GM12801 (cell line): ENCODE data around the gene SDK1.

Experiments used
- CTCF ChIP-seq: IDR thresholded peaks from one replicate; pipeline ENCODE4 v1.5.1; 2011; ENCODE audit warnings: control low read depth; ENCODE audit not compliant: insufficient read length; ENCODE audit errors: extremely low read depth

The SDK1 gene

DNA sequence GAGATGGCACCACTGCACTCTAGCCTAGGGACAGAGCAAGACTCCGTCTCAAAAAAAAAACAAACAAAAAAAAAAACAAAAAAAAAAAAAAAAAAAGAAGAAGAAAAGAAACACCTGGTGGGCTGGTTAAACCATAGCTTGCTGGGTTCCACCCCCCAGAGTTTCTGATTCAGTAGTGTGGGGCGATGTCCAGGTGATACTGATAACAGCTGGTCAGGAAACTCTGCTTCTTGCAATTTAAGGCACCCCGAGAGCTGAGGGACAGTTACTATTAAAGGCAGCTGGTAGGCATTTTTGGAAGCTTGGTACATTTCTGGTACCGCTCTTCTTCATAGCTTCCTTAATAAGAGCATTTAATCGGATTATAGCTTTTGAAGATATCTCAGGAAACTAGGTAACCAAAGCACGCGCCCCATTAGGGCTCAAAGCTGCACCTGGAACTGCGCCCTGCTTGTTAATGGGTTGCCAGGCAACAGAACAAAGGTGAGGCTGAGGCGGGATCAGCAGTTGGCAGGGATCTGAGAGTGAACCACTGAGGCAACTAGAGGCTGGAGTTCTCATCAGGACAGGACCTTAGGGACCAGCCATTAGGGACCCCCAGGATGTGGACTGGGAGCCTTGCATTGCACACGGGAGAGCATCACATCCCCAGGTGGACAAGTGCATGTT is 6.5 kb upstream of the SDK1 start:
- TF ChIP-seq CTCF, result no peak

GRCh38 chr7:3297105-3297819 is 3.8 kb upstream of the SDK1 start:
- no peak for TF ChIP-seq CTCF

DNA sequence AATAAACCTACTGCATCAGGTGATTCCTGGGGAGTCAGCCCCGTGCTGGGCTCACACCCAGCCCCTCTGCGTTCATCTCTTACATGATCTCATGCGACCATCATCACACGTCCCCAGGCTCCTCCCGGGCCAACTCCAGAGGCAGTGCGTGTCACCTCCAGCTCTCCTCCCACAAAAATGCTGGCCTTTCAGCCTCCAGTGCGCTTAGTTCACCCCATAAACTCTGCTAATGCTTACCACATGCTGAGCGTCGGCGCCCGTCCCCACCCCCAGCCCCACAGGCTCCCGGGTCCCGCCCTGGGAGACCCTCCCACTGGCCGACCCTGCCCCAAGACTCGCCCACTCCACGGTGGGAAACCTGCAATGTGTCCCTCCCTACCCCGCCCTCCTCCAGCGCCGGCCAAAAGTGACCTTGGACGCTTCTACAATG is 816 bp upstream of the SDK1 start:
- TF ChIP-seq CTCF, result no peak

- TF ChIP-seq CTCF, result no peak
Observed at GRCh38 chr7:3301449-3301731, 338 bp downstream of the SDK1 start.

DNA sequence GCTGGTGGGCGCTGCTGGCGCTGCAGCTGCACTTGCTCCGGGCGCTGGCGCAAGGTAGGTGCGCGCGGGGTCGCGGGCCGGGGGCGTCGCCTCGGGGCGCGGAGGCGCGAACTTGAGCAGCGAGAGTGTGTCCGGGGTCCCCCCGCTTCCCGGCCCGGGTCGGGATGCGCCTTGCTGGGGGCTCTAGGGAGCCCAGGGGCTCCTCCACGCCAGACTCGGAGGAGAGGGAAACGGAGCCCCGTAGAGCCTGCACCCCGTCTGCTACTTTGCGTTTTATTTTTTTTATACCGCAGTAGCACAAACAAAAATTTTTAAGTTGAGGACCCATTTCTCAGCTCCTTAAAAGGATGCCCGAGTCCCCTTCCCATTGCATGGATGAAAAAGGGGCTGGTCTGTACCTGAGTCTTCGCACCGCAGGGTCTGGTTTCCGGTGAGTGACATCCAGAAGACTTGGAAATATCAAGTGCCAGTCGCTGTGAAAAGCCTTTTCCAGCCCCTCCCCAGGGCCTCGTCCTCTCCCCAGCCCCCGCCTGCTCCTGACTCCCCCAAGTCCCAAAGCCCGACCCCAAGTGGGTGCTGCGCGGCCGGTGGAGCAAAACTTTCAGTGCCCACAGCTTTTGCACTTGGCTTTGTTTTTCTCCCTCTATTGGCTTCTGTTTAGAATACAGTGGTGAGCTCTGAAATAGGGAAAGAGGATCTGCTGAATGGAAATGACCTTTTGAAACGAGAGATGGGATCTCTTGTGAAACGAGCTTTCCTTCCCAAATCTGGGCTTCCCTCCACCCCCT is 973 bp downstream of the SDK1 start:
- no peak for TF ChIP-seq CTCF

DNA sequence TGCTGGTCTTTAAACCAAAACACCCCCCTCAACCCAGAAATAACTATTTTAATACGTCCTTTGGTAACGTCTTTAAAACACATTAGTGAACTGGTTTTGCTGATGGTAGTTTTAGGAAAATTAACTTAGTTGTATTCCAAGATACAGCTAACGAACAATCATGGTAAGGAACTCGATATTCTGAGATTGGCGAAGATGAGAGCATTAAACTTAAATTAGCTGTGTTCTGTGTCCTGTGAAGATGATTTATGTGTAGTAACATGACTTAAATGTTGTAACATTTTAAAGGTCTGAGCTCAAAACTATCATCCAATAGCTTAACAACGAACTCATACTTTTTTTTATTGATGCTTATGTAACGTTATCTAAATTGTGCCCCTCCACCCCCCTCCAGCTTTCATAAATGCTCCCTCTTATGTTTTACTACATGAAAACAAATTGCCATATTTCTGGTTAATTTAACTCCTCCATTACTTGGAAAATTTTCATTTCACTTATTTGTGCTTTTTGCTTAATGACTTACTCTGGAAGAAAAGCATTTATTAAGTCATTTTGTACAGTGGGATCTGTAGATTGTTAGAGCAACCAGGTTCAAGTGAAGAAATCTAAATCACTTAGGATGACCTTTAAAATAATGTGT is 1.7 kb downstream of the SDK1 start:
- TF ChIP-seq CTCF, result no peak

DNA sequence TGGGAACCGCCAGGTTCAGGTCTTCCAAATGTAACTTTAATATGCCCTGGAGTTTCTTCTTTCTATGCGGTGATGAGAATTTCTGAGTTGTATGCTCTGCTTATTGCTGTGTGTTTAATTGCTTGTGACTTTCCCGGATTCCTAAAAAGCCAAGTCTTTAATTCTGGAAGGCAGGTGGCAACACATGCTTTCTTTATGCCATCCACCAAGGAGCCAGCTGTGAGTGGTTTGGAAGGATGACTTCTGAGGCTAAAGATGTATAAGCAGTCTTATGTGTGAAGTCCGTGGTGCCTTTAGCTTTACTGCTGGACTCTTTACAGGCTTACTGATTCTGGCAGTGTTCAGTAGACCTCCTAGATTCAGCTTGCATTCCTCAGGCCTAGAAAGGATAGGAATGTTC is 3.1 kb downstream of the SDK1 start:
- no peak for TF ChIP-seq CTCF
